Midbrain (tissue), 1 donor: Measurements from ENCODE around the gene CDC27.
A peak's percentile ranks its signal among the peaks of the same experiment; 100 is the strongest.
"Not testable (repeated sequence)": the region's sequence is repeated elsewhere in the genome, so short reads cannot be mapped to it uniquely, and the experiment has no call there.

Experiments used
- DNase-seq: peaks from one replicate; lab custom pipeline; 2025; lab: John Stamatoyannopoulos, UW

Gene CDC27

DNA sequence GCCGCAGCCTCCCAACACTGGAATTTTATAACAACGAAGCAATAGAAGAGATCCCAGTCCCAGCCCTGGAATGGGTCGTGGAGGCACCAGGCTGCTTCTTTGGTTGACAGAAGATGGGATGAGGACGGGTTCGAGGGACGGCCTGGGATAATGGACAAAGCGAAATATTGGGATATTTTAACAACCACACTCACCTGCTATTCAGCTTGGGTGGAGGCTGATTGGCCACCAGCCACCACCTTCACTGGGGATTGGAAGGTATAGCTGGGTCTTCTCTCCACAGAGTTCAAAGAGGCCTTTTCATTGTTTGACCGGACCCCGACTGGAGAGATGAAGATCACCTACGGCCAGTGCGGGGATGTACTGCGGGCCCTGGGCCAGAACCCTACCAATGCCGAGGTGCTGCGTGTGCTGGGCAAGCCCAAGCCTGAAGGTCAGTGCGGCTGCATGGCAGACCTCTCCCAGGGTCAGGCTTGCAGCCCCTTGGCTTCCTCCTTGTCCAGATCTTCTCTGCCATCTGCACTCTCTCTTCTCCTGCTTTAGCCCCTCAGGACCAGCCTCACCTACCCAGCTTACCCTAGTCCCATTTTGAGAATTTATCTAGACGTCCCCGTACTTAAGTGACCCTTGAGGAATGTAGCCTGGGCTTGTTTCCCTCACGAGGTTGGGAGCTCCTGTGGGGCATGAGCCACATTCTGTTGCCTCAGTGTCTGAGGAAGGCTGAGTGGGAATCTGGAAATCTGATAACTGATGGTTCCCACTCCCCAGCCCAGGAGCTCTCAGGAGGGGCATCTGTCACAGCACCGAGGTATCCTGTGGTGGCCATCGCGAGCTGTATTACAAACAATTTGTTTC lies 30.8 kb upstream of the CDC27 start:
- DNase-seq, result no peak

DNA sequence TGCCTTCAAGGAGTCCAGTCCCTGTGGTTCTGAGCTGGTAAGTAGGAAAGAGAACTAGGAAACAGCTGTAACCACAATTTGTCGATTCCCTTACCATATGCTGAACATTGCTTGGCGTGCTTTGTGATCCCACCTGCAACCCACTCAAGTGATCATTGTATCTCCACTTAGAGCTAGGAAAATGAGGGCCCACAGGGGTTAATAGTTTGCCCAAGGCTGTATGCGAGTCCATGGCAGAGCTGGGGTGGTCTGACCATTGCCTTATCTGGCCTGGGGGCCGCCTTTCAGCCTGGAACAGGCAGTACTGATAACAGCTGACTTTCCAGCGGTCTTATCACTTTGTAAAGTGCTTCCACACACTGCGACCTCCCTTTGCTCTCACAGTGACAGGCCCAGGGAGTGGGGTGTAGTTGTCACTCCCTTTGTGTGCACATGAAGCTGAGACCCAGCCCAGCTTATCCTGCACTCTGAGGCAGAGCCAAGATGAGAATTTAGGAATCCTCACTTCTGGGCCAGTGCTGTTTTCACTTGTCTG lies 29.9 kb upstream of the CDC27 start:
- no peak for DNase-seq

DNA sequence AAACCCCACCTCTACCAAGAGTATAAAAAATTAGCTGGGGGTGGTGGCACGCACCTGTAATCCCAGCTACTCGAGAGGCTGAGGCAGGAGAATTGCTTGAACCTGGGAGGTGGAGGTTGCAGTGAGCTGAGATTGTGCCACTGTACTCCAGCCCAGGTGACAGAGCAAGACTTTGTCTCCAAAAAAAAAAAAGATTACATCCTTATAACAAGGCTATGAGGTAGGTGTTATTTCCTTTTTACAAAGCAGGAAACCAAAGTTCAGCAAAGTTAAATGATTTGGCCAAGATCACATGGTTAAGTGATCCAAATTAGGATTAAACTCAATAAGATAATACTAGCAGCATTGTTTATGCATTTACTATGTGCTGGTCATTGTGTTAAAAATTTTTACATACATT lies 28.2 kb upstream of the CDC27 start:
- not testable (repeated sequence) for DNase-seq

GRCh38 chr17:47216821-47217220 lies 27.7 kb upstream of the CDC27 start:
- DNase-seq, result not testable (repeated sequence)

- no peak for DNase-seq
Measured at GRCh38 chr17:47214931-47215330, 25.8 kb upstream of the CDC27 start.

- no peak for DNase-seq
Measured at GRCh38 chr17:47213540-47213939, 24.4 kb upstream of the CDC27 start.

- no peak for DNase-seq
Measured at GRCh38 chr17:47212458-47212857, 23.4 kb upstream of the CDC27 start.

DNA sequence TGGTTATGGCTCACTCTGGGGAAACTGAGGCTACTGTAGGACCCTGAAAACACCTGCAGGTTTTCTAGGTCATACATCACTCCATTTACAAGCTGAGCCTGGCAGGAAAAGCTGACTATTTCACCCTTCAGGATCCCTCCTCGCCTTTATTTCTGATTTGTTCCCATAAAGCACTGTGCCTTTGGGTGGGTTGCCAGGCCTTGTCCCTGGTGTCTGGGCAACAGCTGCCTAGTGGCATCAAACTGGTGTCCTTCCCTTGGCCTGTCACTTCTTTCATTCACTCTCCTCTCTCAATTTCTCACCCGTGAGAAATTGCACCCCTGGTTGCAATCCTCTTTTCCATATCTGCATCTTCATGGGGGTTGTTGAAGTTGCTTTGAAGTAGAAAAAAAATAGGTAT lies 21.7 kb upstream of the CDC27 start:
- DNase-seq, result no peak

GRCh38 chr17:47210105-47210504 lies 21.0 kb upstream of the CDC27 start:
- no peak for DNase-seq

GRCh38 chr17:47209499-47209898 lies 20.4 kb upstream of the CDC27 start:
- no peak for DNase-seq

DNA sequence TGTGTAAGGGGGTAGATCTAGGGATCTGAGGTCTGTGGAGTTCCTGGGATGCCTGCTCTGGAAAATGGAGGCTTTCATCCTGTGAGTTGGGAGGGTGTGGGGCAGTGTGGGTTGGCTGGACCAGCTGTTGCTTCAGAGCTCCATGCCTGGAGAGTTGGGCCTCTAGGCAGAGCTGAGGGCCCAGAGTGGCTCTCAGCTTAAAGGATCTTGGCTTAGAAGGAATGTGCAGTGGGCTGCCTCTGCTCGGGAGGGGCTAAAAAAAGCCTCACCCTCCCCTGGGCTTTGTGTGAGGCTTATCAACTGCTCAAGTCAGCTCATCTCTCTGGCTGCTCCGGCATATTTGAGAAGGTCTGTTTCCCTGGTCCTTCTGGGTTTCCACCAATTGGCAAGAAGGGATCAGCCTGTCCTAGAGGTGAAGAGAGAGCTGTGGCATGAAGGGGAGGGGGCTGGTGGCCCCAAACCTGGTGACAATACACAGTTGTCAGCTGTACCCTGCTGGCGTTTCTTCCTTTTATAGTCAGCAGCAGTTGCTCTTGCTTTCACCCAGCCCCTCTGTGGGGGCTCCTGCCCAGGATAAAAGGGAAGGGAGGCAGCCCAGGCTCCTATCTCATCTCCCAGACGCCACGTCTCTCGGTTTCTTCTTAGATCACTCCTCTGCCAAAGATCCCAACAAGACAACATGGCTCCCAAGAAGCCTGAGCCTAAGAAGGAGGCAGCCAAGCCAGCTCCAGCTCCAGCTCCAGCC lies 19.8 kb upstream of the CDC27 start, which contains the start of gene MYL4:
MYL4 (plus strand) TSS at position 605 of the 745 bp plus-strand sequence; CDS start at position 680, 75 bp downstream.
- DNase-seq, result no peak

DNA sequence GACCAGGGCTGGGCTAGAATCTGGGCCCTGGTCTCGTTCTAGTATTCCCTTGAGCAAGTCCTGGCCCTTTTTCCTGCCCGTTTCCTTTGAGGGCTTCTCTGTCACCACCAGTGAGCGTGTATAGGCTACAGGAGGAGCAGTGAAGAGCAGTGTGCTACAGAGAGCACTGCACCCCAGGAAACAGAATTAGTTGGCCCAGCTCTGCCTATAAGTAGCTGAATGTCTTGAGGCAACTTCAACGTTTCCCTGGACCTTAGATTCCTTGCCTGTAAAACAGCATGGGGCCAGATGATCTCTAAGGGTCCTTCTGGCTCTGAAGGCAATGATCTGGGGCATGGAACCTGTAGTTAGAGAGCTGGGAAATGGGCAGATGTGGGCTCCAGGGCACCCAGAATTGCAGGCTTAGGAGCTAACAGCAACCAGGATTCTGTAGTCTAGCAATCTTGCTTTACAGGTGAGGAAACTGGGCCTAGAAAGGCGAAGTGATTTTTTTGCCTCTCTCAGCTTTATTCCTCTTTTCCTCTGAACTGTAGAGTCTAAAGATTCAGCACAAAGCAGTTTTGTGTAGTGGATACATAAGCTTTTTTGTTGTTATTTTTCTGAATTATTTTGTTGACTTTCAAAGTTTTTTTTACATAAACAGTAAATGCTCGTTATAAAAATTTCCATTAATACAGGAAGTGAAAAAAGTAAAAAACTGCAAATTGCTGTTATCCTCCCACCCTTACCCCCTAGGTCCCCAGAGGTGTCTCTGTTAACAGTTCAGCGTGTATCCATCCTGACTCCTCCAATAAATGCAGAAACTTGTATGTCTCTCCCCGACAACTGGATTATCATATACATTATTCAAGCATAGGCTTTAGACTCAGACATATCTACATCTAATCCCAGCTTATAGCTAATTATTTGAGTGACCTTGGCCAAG lies 18.3 kb upstream of the CDC27 start:
- no peak for DNase-seq

GRCh38 chr17:47205419-47205963 lies 16.4 kb upstream of the CDC27 start:
- DNase-seq, result no peak

GRCh38 chr17:47204722-47205418 lies 15.8 kb upstream of the CDC27 start:
- peak; percentile 16 for DNase-seq

- no peak for DNase-seq
Measured at GRCh38 chr17:47203984-47204721, 15.1 kb upstream of the CDC27 start.

- DNase-seq, result no peak
Measured at GRCh38 chr17:47201166-47201565, 12.1 kb upstream of the CDC27 start.

DNA sequence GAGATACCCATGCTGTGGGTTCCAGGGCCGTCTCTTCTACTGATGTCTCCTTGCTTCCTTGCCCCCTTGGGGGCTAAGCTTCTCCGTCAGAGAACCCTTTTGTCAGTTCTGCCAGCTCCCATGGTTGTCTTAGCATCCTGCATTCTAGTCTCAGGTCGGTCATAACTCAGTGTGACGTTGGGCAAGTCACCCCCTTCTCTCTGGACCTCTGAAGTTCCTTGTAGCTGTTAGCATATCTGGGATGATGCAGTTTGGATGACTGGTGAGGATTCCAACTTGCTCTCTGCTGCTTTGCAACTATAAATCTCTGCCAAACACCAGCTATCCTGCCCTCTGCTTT lies 11.2 kb upstream of the CDC27 start:
- no peak for DNase-seq

GRCh38 chr17:47199627-47200324 lies 10.7 kb upstream of the CDC27 start:
- no peak for DNase-seq

- no peak for DNase-seq
Measured at GRCh38 chr17:47197821-47198220, 8.7 kb upstream of the CDC27 start.
